ENCODE measurements around the gene CAMTA1. TPM values are rescaled to one million over a fixed set of nuclear protein-coding genes. Genes with fewer than 3 reads are reported as not detected.

CAMTA1 gene
- total RNA-seq, 1 experiment from 2014 or later: 102 TPM

DNA sequence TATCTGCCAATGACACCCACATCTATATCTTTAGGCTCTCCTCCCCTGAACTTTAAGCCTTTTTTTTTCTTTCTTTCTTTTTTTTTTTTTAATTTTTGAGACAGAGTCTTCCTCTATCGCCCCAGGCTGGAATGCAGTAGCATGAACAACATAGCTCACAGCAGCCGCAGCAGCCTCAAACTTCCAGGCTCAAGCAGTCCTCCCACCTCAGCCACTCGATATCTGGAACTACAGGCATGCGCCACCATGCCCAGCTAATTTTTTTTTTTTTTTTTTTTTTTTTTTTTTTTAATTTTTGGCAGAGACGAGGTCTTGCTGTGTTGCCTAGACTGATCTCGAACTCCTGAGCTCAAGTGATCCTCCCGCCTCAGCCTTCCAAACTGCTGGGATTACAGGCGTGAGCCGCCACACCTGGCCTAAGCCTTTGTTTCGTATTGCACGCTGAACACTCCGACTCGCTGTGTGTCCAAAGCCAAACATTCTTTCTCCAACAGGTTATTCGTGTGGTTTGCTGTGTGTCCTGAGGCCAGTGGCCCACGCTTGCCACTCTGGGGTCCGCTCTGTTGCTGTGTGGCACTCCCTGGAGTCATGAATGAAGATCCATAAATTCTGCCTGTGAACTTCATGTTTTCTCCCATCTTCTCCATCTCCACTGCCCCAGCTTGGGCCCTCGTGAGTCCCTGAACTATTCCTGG is 119.4 kb downstream of the CAMTA1 start:
- no peaks in the 10 kb centered on the region for H3K27me3 ChIP-seq (ENCODE audit: control insufficient read depth, insufficient read depth, low read length)
- H3K36me3 ChIP-seq (replicated peaks; ENCODE audit: control insufficient read depth, insufficient read depth, low read length): no peaks in the 10 kb centered on the region
- no peak overlapping the region for H3K4me3 ChIP-seq (ENCODE audit: insufficient read depth, low read depth, low read length)
- no peak for DNase-seq

DNA sequence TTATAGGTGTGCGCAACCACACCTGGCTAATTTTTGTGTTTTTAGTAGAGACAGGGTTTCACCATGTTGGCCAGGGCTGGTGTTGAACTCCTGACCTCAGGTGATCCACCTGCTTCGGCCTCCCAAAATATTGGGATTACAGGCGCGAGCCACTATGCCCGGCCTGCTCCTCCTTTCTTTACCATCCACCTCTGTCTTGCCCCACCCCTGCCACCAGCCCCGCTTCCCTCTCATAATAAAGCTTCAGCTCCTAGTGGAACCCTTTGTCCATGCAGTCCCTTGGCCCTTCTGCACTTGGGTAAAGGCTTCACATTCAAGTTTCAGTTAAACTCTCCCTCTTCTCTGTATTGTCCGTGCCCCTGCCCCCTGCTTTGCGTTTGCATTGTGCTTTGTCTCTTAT is 120.1 kb downstream of the CAMTA1 start:
- H3K36me3 ChIP-seq (replicated peaks; ENCODE audit: control insufficient read depth, insufficient read depth, low read length): no peaks in the 10 kb centered on the region
- no peak overlapping the region for H3K4me3 ChIP-seq (ENCODE audit: insufficient read depth, low read depth, low read length)
- no peaks in the 10 kb centered on the region for H3K27me3 ChIP-seq (ENCODE audit: control insufficient read depth, insufficient read depth, low read length)
- DNase-seq: no peak

DNA sequence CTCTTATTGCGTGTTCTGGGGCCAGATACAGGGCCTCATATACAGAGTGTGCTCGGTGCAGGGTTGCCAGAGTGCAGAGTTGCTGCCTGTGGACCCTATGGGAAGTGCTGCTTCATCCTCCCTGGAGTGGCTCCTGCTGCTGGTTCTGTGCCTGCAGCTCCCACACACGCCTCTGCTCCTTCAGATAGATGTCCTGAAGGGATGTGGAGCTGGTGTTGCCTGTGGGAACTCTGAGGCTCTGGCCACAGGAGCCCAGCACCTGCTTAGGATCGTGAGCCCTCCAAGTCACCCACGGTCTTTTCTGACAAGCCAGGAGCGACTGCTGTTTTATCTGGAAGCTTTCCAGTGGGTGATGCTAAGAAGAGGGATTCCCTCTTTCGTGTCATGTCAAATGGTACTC is 120.5 kb downstream of the CAMTA1 start:
- Histone ChIP-seq H3K27me3 (ENCODE audit: control insufficient read depth, insufficient read depth, low read length) (no peaks in the 10 kb centered on the region), H3K36me3 (replicated peaks; ENCODE audit: control insufficient read depth, insufficient read depth, low read length) (no peaks in the 10 kb centered on the region), H3K4me3 (ENCODE audit: insufficient read depth, low read depth, low read length) (no peak overlapping the region)
- DNase-seq: no peak

DNA sequence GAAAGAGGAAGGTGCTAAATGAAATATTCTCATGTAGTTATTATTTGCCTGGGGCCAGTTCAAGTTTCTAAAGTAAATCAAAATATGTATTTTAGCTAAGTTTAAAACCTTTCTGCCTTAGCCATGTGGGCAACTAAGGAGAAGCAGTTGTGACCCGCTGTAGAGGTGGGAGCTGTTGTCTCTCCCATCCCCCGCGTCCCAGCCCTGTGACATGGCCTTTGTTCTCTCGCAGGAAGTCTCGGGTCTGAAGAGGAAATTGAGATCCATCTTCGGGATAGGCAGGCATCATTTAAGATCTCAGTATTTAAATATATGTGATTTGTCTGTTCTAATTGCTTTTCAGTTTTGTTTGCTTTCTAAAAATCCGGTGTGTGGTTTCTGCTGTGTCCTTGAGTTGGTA is 121.5 kb downstream of the CAMTA1 start:
- H3K4me3 ChIP-seq (ENCODE audit: insufficient read depth, low read depth, low read length): no peak overlapping the region
- H3K36me3 ChIP-seq (replicated peaks; ENCODE audit: control insufficient read depth, insufficient read depth, low read length): no peaks in the 10 kb centered on the region
- H3K27me3 ChIP-seq (ENCODE audit: control insufficient read depth, insufficient read depth, low read length): no peaks in the 10 kb centered on the region
- peak; percentile 74 for DNase-seq

DNA sequence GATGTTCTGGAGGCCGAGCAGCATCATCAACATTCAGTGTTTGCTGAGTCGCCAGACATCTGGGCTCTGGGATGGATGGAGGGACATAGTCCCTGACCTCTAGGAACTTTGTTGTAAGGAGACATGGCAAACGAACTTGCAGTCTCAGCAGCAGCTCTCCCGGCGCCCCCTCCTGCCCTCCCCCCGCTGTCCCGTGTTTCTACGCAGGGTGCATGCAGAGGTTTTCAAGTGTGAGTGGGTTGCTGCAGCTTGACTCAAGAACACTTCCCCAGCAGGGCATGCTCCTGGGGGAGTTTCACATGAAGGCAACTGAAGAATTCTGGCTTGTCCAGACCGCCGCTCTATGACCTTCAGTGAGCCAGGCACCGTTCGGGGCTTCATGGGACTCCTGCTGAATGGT is 121.9 kb downstream of the CAMTA1 start:
- no peaks in the 10 kb centered on the region for H3K27me3 ChIP-seq (ENCODE audit: control insufficient read depth, insufficient read depth, low read length)
- H3K36me3 ChIP-seq (replicated peaks; ENCODE audit: control insufficient read depth, insufficient read depth, low read length): no peaks in the 10 kb centered on the region
- no peak for DNase-seq
- H3K4me3 ChIP-seq (ENCODE audit: insufficient read depth, low read depth, low read length): no peak overlapping the region

DNA sequence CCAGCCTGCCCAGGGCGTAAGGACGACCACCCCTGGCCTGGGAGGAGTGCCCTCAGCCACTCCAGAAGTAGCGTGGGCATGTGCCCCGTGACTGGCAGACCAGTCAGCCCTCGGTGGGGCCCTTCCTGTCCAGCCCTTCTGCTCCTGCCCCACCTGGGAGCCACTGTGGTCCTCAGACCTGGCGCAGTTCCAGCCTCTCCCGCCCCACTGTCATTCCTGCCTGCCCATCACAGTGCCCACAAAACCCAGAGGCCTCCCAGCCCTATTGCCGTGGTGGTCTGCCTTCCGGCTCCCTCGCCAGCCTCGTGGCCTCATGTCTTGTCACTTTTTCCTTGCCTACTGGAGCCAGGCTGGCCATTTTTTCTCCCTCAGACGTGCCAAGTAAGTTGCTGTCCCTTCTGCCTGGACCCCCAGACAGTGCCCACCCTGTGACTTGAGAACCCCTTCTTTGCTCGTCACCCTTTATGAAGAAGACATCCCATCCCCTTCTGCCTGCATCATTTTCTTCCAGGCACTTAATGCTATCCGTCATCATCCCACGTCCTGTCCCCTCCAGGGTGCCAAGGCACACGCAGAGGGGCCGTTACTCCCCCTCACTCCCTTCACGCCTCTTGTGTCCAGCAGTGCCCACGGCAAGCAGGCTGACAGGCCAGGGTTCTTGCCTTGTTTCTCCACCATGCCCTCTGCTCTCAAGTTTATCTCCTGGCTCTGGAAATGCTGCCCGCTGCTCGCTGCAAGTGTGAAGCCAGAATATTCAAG is 122.6 kb downstream of the CAMTA1 start:
- Histone ChIP-seq H3K36me3 (replicated peaks; ENCODE audit: control insufficient read depth, insufficient read depth, low read length) (no peaks in the 10 kb centered on the region), H3K27me3 (ENCODE audit: control insufficient read depth, insufficient read depth, low read length) (no peaks in the 10 kb centered on the region), H3K4me3 (ENCODE audit: insufficient read depth, low read depth, low read length) (no peak overlapping the region)
- DNase-seq: no peak

DNA sequence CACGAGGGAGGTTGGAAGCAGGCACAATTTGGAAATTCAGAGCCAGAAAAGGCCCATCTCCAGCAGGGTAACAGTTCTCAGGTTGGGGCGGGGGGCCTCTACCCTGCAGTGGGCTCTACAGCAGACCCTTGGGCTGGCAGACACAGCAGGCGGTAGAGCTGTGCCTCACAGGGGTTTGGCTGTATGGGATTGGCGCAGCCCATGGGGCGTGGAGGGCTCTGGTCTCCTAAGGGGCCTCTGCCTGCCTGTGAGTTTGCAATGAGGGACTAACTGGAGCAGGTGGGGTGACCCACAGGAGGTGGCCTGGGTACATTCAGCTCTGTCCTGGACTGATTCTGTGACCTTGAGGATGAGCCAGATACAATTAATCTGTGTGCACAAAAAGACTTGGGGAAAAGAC is 124.1 kb downstream of the CAMTA1 start:
- no peaks in the 10 kb centered on the region for H3K27me3 ChIP-seq (ENCODE audit: control insufficient read depth, insufficient read depth, low read length)
- no peak for DNase-seq
- H3K4me3 ChIP-seq (ENCODE audit: insufficient read depth, low read depth, low read length): no peak overlapping the region
- H3K36me3 ChIP-seq (replicated peaks; ENCODE audit: control insufficient read depth, insufficient read depth, low read length): no peaks in the 10 kb centered on the region

DNA sequence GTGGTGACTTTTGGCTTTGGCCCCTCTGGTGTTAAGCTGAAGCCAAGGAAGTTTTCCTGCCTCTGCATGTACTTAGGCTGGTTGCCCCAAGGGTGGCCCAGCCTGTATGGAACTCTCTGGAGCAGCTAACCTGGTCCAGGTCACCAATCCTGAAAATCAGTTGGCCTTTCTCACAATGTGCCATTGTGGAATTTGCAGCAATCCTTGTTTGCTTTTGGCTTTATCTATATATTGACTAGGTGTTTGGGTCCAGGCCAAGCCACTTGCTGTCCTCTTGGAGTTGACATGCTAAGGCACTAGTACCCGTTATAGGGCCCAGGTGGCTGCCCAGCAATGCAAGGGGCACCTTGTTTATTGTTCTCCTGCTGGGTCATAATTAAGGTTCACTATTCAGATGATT is 124.6 kb downstream of the CAMTA1 start:
- DNase-seq: no peak
- no peaks in the 10 kb centered on the region for H3K27me3 ChIP-seq (ENCODE audit: control insufficient read depth, insufficient read depth, low read length)
- H3K36me3 ChIP-seq (replicated peaks; ENCODE audit: control insufficient read depth, insufficient read depth, low read length): no peaks in the 10 kb centered on the region
- no peak overlapping the region for H3K4me3 ChIP-seq (ENCODE audit: insufficient read depth, low read depth, low read length)

DNA sequence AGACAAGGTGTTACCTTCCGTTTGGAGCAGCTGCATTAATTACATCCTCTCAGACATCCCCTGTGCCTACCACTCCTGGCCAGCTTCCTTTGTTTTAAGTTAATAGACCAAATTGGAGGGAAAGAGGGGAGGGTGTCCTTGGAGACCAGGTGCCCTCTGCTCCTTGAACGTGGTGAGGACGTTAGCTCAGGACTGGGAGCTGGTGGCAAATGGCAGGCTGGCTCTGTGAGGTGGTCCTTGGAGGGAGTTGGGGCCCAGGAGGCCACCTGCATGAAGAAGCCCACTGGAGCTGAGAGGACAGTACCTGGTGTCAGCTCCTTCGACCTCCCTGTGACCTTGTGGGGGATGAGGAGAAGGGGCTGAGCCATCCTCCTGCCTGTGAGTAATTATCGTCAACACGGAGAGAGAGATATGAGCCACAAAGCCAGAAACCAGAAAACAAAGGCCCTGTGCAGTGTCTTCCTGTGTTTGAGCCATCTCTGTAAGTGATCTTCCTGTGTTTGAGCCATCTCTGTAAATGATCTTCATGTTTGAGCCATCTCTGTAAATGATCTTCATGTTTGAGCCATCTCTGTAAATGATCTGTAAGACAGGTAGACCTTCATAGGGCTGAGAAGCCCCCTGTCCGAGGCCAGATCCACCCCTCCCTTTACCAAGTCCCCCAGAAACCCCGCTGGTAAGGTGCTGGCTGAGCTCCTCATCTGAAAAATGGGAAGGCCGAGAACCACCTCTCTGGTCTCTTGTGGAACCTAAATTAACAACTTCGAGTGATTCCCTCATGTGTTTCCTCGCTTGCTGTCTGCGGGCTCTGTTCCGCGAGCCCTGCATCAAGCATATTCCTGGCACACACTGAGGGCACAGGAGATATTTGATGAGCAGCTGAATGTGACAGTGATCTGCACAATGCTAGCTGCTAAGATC is 126.0 kb downstream of the CAMTA1 start:
- Histone ChIP-seq H3K4me3 (ENCODE audit: insufficient read depth, low read depth, low read length) (no peak overlapping the region), H3K36me3 (replicated peaks; ENCODE audit: control insufficient read depth, insufficient read depth, low read length) (no peaks in the 10 kb centered on the region), H3K27me3 (ENCODE audit: control insufficient read depth, insufficient read depth, low read length) (no peaks in the 10 kb centered on the region; the same call in 1 of the 2 replicates)
- no peak for DNase-seq

DNA sequence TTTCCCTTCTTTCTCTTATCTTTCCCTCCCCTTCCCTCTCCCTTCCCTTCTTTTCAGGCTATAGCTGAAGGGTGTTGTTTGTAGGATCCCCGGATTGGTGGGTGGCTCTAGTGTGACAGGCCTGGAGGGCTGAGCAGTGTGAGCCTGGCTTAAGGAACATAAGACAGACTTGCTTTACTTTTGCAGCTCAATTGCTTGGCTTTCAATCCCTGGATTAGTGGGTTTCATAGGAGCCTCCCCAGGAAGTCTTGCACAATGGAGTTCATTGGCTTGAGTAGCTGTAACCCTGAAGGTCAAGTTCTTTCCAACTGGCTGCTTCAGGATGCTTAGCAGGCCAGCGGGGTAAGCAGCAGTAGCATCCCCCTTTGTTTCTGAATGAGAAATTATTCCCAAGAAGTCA is 126.7 kb downstream of the CAMTA1 start:
- H3K27me3 ChIP-seq (ENCODE audit: control insufficient read depth, insufficient read depth, low read length): no peaks in the 10 kb centered on the region; the same call in 1 of the 2 replicates
- no peak for DNase-seq
- H3K36me3 ChIP-seq (replicated peaks; ENCODE audit: control insufficient read depth, insufficient read depth, low read length): no peaks in the 10 kb centered on the region
- no peak overlapping the region for H3K4me3 ChIP-seq (ENCODE audit: insufficient read depth, low read depth, low read length)

DNA sequence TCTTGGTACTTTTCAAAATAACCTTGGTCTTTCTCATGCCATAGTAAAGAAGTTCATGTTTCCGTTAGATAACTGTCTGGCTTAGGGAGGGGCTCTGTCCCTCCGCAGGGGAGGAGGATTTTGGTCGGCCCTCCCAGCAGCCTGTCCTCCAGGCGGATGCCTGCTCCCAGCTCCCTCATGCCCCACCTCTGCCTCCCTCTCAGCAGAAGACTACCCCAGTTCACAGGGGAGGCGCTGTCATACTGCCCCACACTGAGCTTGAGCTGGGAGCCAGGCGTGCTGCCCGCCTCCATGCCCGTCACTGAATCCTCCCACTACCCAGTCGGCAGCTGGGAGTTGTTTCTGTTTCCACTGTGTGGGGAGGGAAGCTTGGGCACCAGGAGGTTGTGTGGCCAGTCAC is 127.3 kb downstream of the CAMTA1 start:
- no peak overlapping the region for H3K4me3 ChIP-seq (ENCODE audit: insufficient read depth, low read depth, low read length)
- H3K27me3 ChIP-seq (ENCODE audit: control insufficient read depth, insufficient read depth, low read length): no peaks in the 10 kb centered on the region; the same call in 1 of the 2 replicates
- no peaks in the 10 kb centered on the region for H3K36me3 ChIP-seq (replicated peaks; ENCODE audit: control insufficient read depth, insufficient read depth, low read length)
- peak; percentile 57 for DNase-seq

DNA sequence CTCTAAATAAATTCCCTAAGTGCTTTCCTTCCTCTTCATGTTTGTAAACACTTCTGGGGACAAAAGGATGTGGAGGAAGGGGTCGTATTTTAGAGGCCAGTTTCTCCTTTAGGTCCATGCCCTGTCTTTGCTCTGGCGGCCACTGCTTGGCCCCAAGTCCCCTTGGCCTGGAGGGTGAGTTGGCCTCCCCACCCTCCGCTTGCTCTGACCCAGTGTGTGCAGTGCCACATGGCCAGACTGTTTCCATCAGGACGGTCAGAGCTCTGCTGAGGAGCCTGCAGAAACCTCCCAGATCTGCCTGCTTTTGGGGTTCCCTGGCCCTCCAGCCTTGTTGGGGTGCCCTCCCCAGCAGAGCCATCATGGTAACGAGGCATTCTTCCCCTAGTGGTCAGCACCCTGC is 127.8 kb downstream of the CAMTA1 start:
- Histone ChIP-seq H3K36me3 (replicated peaks; ENCODE audit: control insufficient read depth, insufficient read depth, low read length) (no peaks in the 10 kb centered on the region), H3K27me3 (ENCODE audit: control insufficient read depth, insufficient read depth, low read length) (no peaks in the 10 kb centered on the region; the same call in 1 of the 2 replicates), H3K4me3 (ENCODE audit: insufficient read depth, low read depth, low read length) (no peak overlapping the region)
- no peak for DNase-seq

DNA sequence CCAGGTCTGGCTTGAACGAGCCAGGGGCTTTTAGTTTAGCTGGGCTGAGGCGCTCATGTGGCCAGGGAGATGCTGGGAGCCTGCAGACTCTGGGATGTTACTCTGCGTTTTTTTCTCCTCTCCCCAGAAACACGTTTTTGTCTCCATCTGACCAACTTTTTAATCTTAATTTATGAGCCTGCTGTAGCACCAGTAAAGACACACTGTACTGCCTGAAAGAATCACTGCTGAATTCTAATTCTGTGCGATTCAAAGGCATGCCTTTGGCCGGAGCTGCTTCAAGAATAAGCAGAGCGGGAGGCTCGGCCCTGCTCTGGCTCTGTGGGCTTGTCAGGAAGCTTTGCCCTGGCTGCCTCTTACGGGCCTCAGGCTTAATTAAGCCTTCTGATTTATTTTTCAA is 129.5 kb downstream of the CAMTA1 start:
- H3K36me3 ChIP-seq (replicated peaks; ENCODE audit: control insufficient read depth, insufficient read depth, low read length): no peaks in the 10 kb centered on the region
- no peaks in the 10 kb centered on the region; the same call in 1 of the 2 replicates for H3K27me3 ChIP-seq (ENCODE audit: control insufficient read depth, insufficient read depth, low read length)
- H3K4me3 ChIP-seq (ENCODE audit: insufficient read depth, low read depth, low read length): no peak overlapping the region
- DNase-seq: no peak

DNA sequence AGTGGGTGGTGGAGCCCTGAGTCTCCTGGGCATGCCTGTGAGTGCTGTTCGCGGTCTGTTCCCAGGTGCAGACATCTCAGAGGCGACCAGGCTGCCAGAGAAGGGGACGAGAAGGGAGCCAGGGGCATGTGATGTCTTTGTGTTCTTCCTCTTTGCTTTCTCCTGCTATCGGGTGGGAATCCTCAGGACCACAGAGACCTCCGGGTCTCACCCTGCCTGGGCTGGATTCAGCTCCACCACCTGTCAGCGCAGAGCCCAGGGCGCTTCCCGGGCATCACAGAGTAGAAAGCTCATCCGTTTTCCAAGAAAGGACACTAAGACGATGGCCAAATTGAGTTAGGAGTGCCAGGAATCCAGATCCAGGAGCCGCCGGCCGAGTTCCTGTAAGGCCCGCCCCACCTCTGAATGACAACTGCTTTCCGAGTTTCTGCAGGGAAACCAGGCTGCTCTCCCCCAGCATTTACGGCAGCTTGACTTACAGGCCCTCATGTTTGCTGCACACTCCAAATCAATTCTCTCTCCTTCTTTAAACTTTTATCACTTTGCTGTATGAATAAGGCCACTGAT is 130.8 kb downstream of the CAMTA1 start:
- peak; percentile 34 for DNase-seq

More for the DNA sequence above, 130.8 kb downstream of the CAMTA1 start:
- Histone ChIP-seq H3K4me3 (ENCODE audit: insufficient read depth, low read depth, low read length) (no peak overlapping the region), H3K27me3 (ENCODE audit: control insufficient read depth, insufficient read depth, low read length) (no peaks in the 10 kb centered on the region; the same call in 1 of the 2 replicates), H3K36me3 (replicated peaks; ENCODE audit: control insufficient read depth, insufficient read depth, low read length) (no peaks in the 10 kb centered on the region)
